Measurements from ENCODE around the gene RAP1GAP2. TPM values are rescaled to one million over a fixed set of nuclear protein-coding genes. Genes with fewer than 3 reads are reported as not detected.

Gene RAP1GAP2
- total RNA-seq, 1 donor from 2014 or later, result 5.1 TPM

- no peak for DNase-seq
Measured at GRCh38 chr17:2947996-2948550, 151.8 kb downstream of the RAP1GAP2 start.

DNA sequence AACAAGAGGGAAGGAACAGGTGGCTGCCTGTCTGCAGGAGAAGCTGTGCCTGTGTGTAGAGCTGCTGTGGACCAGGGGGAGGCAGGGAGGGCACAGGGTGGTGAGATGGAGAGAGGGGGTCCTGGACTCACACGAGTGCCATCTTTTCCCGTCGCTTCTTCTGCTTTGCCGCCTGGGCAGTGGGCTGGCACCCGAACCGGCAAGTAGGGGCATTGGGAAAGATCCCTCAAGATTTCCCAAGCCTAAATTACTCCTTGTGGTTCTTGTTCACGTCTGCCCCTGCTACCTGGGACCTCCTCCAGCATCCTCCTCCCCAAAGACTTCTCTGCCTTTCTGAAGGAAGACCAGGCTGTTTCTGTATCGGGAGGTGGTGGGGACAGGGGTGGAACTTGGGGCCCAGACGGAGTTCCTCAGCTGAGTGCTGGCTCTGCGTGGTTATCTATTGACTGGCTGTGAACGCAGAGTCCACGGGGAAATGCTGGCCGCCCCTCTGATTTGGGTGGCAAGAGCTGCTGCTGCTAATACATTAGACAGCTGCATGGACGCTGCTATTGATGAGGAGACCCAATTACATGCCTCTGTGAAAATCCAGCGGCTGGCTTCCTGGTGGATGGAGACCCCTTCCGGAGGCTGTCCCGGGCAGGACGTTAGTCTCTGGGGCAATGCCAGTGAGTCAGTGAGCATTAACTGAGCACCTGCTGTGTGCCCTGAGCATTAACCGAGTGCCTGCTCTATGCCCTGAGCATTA, 152.7 kb downstream of the RAP1GAP2 start:
- DNase-seq, result no peak

DNA sequence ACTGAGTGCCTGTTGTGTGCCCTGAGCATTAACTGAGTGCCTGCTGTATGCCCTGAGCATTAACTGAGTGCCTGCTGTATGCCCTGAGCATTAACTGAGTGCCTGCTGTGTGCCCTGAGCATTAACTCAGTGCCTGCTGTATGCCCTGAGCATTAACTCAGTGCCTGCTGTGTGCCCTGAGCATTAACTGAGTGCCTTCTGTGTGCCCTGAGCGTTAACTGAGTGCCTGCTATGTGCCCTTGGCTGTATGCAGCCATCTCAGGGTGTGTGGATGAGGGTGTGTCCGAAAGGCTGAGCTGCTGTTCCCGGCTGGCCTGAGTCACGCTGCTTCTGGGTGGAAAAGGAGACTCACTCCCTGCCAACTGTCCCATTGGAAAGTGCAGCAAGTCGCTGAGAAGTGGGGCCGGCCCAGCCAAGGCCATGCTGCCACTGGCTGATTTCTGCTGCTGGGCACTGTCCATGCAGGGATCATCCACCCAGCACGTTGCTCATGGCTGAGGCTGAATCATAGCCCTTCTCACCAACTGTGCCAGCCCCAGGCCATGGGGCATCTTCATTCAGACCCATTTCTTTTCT, 153.3 kb downstream of the RAP1GAP2 start:
- no peak for DNase-seq

- DNase-seq, result no peak
Measured at GRCh38 chr17:2950846-2951245, 154.6 kb downstream of the RAP1GAP2 start.

- DNase-seq, result no peak
Measured at GRCh38 chr17:2952174-2952845, 156.1 kb downstream of the RAP1GAP2 start.

DNA sequence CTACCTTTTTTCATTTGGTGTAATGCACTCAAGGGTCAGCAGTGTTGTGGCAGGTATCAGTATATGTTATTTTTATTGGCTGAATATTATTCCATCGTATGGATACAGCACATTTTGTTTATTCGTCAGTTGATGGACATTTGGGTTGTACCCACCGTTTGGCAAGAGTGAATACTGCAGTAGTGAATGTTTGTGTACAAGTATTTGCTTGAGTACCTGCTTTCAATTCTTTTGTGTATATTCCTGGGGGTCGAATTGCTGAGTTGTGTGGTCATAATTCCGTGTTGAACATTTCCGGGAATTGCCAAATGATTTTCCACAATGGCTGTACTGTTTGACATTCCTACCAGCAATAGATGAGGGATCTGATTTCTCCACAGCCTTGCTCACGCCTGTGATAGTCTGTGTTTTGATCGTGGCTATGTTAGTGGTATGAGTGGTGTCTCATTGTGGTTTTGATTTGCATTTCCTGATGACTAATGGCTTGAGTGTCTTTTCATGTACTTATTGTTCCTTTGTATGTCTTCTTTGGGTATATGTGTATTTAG, 158.7 kb downstream of the RAP1GAP2 start:
- DNase-seq, result no peak

GRCh38 chr17:2955931-2956582, 159.8 kb downstream of the RAP1GAP2 start:
- no peak for DNase-seq

- DNase-seq, result no peak
Measured at GRCh38 chr17:2957631-2958286, 161.5 kb downstream of the RAP1GAP2 start.

DNA sequence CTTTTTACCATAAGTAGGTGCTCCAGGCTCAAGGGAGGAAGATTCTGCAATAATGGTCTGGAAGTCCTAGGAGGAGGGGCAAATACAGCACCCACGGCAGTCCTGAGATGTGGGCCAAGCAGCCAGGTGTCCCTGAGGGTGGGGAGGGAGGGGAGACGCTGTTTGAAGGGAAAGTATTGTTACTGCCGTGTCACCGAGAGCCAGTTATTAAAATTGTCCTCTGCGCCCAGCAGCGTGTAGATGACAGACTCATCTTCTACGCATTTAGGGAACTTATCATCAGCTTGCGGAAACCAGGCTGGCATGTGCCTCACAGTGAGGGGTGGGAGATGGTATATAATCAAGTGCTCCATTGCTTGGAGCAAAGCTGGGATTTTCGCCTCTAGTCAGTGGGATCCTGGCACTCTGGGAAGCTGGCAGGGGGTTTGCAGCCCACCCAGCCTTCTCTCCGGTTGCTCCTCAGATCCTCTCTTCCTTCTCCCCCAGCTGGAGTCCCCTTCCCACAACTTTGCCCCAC, 162.5 kb downstream of the RAP1GAP2 start:
- DNase-seq, result no peak

- DNase-seq, result no peak
Measured at GRCh38 chr17:2959371-2960130, 163.3 kb downstream of the RAP1GAP2 start.

GRCh38 chr17:2961446-2961845, 165.2 kb downstream of the RAP1GAP2 start:
- no peak for DNase-seq

GRCh38 chr17:2962236-2962635, 166.0 kb downstream of the RAP1GAP2 start:
- DNase-seq, result no peak

DNA sequence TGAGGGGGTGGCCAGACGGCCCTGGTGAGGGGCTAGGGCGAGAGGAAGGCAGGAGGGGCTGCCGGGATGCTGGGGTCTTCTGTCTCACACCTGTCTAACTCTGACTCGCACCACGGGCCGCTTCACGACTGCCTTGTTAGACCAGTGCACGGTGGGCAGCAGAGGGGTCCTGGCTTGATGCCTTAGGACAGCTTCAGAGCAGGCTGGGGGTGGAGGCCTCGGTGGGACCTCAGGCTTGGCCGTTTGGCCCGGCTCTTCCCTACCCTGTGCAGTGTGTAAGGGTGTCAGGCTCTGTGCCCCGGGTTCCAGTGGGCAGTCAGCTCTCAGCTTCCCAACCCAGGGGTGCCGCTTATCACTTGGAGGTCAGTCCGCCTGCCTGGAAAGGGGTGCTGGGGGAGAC, 166.5 kb downstream of the RAP1GAP2 start:
- DNase-seq, result no peak

GRCh38 chr17:2963332-2964027, 167.2 kb downstream of the RAP1GAP2 start:
- no peak for DNase-seq

DNA sequence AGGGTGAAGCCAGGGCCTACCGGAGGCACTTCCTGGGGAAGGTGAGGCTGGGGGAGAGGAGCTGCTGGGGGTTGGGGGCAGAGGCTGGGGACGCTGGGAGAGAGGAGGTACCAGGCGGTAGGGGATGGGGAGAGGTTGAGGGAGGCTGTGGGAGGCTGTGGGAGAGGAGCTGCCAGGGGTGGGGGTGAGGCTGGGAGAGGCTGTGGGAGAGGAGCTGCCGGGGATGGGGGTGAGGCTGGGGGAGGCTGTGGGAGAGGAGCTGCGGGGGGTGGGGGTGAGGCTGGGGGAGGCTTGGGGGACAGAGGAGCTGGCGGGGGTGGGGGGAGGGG, 167.8 kb downstream of the RAP1GAP2 start:
- no peak for DNase-seq

DNA sequence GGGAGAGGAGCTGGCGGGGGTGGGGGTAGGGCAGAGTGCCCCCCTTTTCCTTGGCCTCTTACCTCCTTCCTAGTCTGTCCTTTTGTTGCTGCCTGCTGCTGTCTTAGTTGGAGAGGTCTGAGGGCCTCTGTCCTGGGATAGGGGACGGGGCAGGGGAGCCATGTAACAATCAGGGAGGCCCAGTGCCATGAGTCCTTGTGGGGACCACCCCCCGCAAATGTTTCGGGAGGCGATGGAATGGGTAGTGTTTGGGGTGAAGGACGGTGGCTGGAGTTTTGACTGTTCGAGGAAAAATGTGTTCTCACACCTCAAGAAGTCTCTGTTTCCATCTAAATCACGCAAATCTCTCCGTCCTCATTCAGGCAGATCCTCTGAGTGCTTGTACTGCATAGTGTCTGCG, 168.1 kb downstream of the RAP1GAP2 start:
- no peak for DNase-seq

- no peak for DNase-seq
Measured at GRCh38 chr17:2964831-2965230, 168.6 kb downstream of the RAP1GAP2 start.

DNA sequence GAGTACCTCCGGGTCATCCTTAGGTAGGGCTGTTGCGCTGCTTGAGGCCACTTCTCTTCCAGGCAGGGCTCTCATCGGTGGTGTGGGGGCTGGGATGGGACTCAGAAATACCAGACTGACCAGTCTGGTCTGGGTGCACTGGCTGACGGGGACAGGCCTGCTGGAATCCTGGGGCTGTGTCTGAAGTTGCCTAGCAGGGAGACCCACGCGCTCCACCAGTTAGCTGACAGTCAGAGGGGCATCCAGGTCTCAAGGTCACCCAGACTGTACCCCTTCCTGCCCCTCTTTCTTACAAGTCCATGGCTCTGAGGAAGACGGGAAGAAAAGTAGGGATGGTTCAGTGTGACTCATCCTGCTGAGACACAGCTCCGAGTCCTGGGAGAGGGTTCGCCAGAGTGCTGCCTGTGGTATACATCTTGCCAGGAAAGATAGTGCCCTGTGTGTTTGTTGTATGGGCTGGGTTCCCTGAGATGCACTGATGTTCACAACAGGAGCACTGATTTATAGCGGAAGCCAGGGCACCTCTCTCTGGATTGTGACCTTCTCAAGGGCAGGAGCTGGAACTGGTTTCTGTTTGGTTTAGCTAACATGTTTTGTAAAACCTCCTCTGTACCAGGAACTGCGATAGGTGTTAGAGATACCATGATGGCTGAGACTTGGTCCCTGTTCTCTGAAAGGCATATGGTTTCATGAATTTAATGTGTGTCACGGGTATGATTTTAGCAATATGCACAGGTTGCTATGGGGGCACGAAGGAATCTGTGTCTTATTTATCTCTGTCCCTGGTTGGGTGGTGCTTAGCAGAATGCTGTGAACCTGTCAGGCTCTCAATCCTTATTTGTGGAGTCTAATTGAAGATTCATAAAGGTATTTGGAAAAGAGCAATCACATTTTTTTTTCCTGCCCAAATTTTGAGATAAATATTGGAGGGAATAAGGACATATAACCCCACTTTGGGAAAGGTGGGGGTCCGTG, 169.7 kb downstream of the RAP1GAP2 start:
- no peak for DNase-seq

GRCh38 chr17:2967515-2967914, 171.3 kb downstream of the RAP1GAP2 start:
- DNase-seq, result no peak

All from skin of body (tissue), 2 donors.